ENCODE measurements around the gene DNAJB8.

DNA sequence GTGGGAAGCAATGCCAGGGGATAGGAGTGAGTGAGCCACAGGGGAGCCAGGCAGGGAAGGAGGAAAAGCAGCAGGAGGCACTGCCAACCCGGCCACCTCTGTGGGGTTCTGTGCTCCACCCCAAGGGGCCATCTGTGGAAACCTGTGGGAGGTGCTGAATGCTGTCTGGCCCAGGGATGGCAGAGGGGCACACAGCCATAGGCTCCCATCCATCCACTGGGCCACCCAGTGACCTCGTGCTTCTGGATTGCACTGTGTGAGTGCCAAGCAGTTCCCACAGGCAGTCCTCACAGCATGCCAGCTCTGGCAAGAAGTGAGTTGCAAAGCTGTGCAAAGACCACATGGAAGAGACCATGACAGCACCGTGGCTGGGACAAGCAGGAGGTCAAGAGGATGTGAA lies 27.5 kb downstream of the DNAJB8 start:
- TF ChIP-seq TARDBP (IDR thresholded peaks at IDR 0.05) (no peak), BHLHE40 (IDR thresholded peaks at IDR 0.05; ENCODE audit: borderline replicate concordance) (no peak), SUZ12 (IDR thresholded peaks at IDR 0.05) (no peak), LEF1 (IDR thresholded peaks at IDR 0.05; ENCODE audit: borderline replicate concordance) (no peak), FOXM1 (IDR thresholded peaks at IDR 0.05; ENCODE audit: borderline replicate concordance) (no peak), FOXK2 (IDR thresholded peaks at IDR 0.05) (no peak)
